Heart left ventricle (tissue), 13 donors: ENCODE results near the gene MYLK3.

ENCODE experiments used
- POLR2A ChIP-seq, 2 donors: fragments of 450-650 bp; IDR thresholded peaks; one replicate each; pipeline ENCODE4 v1.6.1; 2017; ENCODE audit warnings: antibody characterized with exemption in 2 of 2, mild to moderate bottlenecking in 2 of 2, moderate library complexity in 2 of 2
- TF ChIP-seq, protein P1 (sequence below), 12 donors: fragments of 200-600 bp; sonication (generic) in 4 of 12; IDR thresholded peaks; one replicate each; pipeline versions ENCODE4 v1.5.0 to v1.8.0; 2018 to 2022; ENCODE audit warnings: antibody characterized with exemption in 12 of 12, mild to moderate bottlenecking in 5 of 12
- donor health status: ischemic (EF 13 %, LVEDD 7.1; RV severe dilation, severe dysfunction).
- donor health status: DM: no; HTN: yes; CAD: no.
- donor health status: DM: no; HTN: no; CAD: no.
- donor health status: ischemic (EF 25% LVEDD 6.9; RV normal size, moderate dysfunction).
- donor health status: ischemic (EF 25% LVEDD 5.7; RV mildly dilated, moderate dysfunction).
- donor health status: ischemic (EF 35%, LVEDD 5.7; RV mildly dilated, moderate dysfunction).
- donor health status: nonischemic (EF 11% LVEDD 7.7; RV severe dilation, severe dysfunction).
- donor health status: DM: yes; HTN: yes; CAD: no.
- donor health status: PGD.
- donor health status: ischemic (EF 29% LVEDD 5.4; RV normal size, mild dysfunction).
- donor health status: nonischemic (EF 23%, LVEDD 6.1; RV moderate dilation, normal function).

DNA sequence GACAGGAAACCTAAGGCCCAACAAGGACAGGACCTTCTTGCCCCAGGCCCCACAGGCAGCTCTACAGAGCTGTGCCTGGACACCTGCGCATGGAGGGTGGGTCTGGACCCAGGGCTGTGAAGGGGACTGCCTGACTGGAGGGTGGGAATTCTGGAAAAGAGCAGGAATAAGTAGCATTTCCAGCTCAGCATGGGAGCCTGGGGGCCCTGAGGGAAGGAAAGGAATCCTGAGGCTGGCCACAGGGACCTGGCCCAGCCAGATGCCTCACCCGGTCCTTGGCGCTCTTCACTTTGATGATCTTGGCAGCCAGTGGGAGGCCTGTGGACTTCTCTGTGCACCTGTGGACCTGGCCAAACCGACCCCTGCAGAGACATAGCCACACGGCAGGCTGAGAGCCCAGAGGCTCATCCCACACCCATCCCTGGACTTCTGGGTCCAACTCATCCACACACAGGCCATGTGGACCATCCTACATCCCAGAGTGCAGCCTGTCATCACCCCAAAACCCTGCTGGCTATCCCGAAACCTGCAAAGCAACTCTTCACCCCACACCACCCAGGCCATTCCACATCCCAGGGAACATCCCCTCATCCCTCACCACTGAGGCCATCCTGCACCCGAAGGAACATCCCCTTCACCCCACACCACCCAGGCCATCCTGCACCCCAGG lies 18.7 kb downstream of the MYLK3 start:
- TF ChIP-seq, protein P1, sequence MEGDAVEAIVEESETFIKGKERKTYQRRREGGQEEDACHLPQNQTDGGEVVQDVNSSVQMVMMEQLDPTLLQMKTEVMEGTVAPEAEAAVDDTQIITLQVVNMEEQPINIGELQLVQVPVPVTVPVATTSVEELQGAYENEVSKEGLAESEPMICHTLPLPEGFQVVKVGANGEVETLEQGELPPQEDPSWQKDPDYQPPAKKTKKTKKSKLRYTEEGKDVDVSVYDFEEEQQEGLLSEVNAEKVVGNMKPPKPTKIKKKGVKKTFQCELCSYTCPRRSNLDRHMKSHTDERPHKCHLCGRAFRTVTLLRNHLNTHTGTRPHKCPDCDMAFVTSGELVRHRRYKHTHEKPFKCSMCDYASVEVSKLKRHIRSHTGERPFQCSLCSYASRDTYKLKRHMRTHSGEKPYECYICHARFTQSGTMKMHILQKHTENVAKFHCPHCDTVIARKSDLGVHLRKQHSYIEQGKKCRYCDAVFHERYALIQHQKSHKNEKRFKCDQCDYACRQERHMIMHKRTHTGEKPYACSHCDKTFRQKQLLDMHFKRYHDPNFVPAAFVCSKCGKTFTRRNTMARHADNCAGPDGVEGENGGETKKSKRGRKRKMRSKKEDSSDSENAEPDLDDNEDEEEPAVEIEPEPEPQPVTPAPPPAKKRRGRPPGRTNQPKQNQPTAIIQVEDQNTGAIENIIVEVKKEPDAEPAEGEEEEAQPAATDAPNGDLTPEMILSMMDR (IDR thresholded peaks at IDR 0.05) = no peak
- TF ChIP-seq POLR2A (IDR thresholded peaks at IDR 0.05) = no peak
